Measurements from ENCODE around the gene RNF223.
"Not testable (repeated sequence)": the region's sequence is repeated elsewhere in the genome, so short reads cannot be mapped to it uniquely, and the experiment has no call there.

RNF223 gene

GRCh38 chr1:1066403-1067283, 7.5 kb downstream of the RNF223 start:
- ChIA-PET POLR2A (no interaction called here), CTCF (no interaction called here)
- Histone ChIP-seq H3K9me3 (ENCODE audit: control extremely low read depth in 1 of 5, control insufficient read depth in 4 of 5, insufficient read depth in 2 of 5, low read depth in 1 of 5, low read length in 4 of 5) (no peaks in the 10 kb centered on the region), H3K27ac (ENCODE audit: insufficient read depth in 1 of 2, low read depth in 1 of 2, low read length in 2 of 2, poor library complexity in 1 of 2, severe bottlenecking in 2 of 2) (no peak overlapping the region), H3K36me3 (ENCODE audit: control insufficient read depth in 4 of 4, insufficient read depth in 4 of 4, low read length in 3 of 4) (no peaks in the 10 kb centered on the region), H3K27me3 (replicated peaks in 2 of 5; ENCODE audit: control insufficient read depth in 4 of 5, insufficient read depth in 5 of 5, low read length in 4 of 5) (peaks cover 0 to 54% (median 10%) of the 10 kb centered on the region in 5 experiments), H3K4me3 (ENCODE audit: control insufficient read depth in 1 of 7, extremely low read depth in 1 of 7, insufficient read depth in 4 of 7, low read depth in 2 of 7, low read length in 6 of 7) (no peak overlapping the region), H3K4me1 (ENCODE audit: control extremely low read depth in 1 of 4, control insufficient read depth in 4 of 4, insufficient read depth in 4 of 4, low read length in 3 of 4) (peaks cover 0 to 46% (median 40%) of the 10 kb centered on the region in 4 experiments)
- 87% methylated on average over 25 of the region's 27 CpGs for WGBS (ENCODE audit: insufficient coverage)
- DNase-seq = peak in 1 of 3 donors; percentile 25

DNA sequence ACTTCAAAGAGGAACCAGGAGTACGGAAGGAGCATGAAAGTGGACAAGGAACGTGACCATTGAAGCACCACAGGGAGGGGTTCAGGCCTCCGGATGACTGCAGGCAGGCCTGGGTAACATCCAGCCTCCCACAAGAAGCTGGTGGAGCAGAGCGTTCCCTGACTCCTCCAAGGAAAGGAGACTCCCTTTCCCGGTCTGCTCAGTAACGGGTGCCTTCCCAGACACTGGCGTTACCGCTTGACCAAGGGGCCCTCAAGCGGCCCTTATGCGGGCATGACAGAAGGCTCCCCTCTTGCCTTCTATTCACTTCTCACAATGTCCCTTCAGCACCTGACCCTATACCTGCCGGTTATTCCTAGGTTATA, 8.2 kb downstream of the RNF223 start:
- H3K27ac ChIP-seq (ENCODE audit: insufficient read depth in 1 of 2, low read depth in 1 of 2, low read length in 2 of 2, poor library complexity in 1 of 2, severe bottlenecking in 2 of 2); H3K36me3 ChIP-seq (ENCODE audit: control insufficient read depth in 4 of 4, insufficient read depth in 4 of 4, low read length in 3 of 4); POLR2A ChIA-PET; H3K4me3 ChIP-seq (ENCODE audit: control insufficient read depth in 1 of 7, extremely low read depth in 1 of 7, insufficient read depth in 4 of 7, low read depth in 2 of 7, low read length in 6 of 7); H3K9me3 ChIP-seq (ENCODE audit: control extremely low read depth in 1 of 5, control insufficient read depth in 4 of 5, insufficient read depth in 2 of 5, low read depth in 1 of 5, low read length in 4 of 5); CTCF ChIA-PET; DNase-seq: not testable (repeated sequence)
- WGBS (ENCODE audit: insufficient coverage) = 72% methylated on average over 8 of the region's 11 CpGs
- Histone ChIP-seq H3K27me3 (replicated peaks in 2 of 5; ENCODE audit: control insufficient read depth in 4 of 5, insufficient read depth in 5 of 5, low read length in 4 of 5) (peaks cover 0 to 61% (median 14%) of the 10 kb centered on the region in 5 experiments), H3K4me1 (ENCODE audit: control extremely low read depth in 1 of 4, control insufficient read depth in 4 of 4, insufficient read depth in 4 of 4, low read length in 3 of 4) (peaks cover 0 to 46% (median 41%) of the 10 kb centered on the region in 4 experiments)

DNA sequence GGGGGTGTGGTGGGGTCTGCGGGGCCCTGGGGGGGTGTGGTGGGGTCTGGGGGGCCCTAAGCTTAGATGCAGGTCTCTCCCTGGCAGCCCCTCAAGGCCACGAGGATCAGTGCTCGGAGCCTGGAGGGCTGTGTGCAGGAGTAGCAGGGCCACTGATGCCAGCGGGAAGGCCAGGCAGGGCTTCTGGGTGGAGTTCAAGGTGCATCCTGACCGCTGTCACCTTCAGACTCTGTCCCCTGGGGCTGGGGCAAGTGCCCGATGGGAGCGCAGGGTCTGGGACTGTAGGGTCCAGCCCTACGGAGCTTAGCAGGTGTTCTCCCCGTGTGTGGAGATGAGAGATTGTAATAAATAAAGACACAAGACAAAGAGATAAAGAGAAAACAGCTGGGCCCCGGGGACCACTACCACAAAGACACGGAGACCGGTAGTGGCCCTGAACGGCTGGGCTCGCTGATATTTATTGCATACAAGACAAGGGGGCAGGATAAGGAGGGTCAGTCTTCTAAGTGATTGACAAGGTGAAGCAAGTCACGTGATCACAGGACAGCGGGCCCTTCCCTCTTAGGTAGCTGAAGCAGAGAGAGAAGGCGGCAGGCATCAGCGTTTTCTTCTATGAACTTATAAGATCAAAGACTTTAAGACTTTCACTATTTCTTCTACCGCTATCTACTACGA, 8.7 kb downstream of the RNF223 start:
- ChIA-PET CTCF (interaction anchor here (1.7 kb wide), 1 partner anchor 33 kb away, joined by 12 read pairs; no protein-coding TSS in a partner anchor), POLR2A (interaction anchor here (0.7 kb wide), 1 partner anchor 93 kb away, joined by 4 read pairs; no protein-coding TSS in a partner anchor)
- H3K27me3 ChIP-seq (replicated peaks in 2 of 5; ENCODE audit: control insufficient read depth in 4 of 5, insufficient read depth in 5 of 5, low read length in 4 of 5) = peaks cover 0 to 64% (median 16%) of the 10 kb centered on the region in 5 experiments
- no peaks in the 10 kb centered on the region for H3K36me3 ChIP-seq (ENCODE audit: control insufficient read depth in 4 of 4, insufficient read depth in 4 of 4, low read length in 3 of 4)
- peaks cover 0 to 44% (median 41%) of the 10 kb centered on the region in 4 experiments for H3K4me1 ChIP-seq (ENCODE audit: control extremely low read depth in 1 of 4, control insufficient read depth in 4 of 4, insufficient read depth in 4 of 4, low read length in 3 of 4)
- no peak overlapping the region for H3K4me3 ChIP-seq (ENCODE audit: control insufficient read depth in 1 of 7, extremely low read depth in 1 of 7, insufficient read depth in 4 of 7, low read depth in 2 of 7, low read length in 6 of 7)
- H3K9me3 ChIP-seq (ENCODE audit: control extremely low read depth in 1 of 5, control insufficient read depth in 4 of 5, insufficient read depth in 2 of 5, low read depth in 1 of 5, low read length in 4 of 5) = no peaks in the 10 kb centered on the region
- H3K27ac ChIP-seq (ENCODE audit: insufficient read depth in 1 of 2, low read depth in 1 of 2, low read length in 2 of 2, poor library complexity in 1 of 2, severe bottlenecking in 2 of 2) = no peak overlapping the region
- 67% methylated on average over 15 of the region's 20 CpGs for WGBS (ENCODE audit: insufficient coverage)
- DNase-seq = no peak

- Histone ChIP-seq H3K9me3 (ENCODE audit: control extremely low read depth in 1 of 5, control insufficient read depth in 4 of 5, insufficient read depth in 2 of 5, low read depth in 1 of 5, low read length in 4 of 5) (no peaks in the 10 kb centered on the region), H3K27me3 (replicated peaks in 2 of 5; ENCODE audit: control insufficient read depth in 4 of 5, insufficient read depth in 5 of 5, low read length in 4 of 5) (peaks cover 0 to 62% (median 19%) of the 10 kb centered on the region in 5 experiments), H3K27ac (ENCODE audit: insufficient read depth in 1 of 2, low read depth in 1 of 2, low read length in 2 of 2, poor library complexity in 1 of 2, severe bottlenecking in 2 of 2) (peak overlapping the region in 1 of 2 experiments; percentile 75), H3K4me3 (ENCODE audit: control insufficient read depth in 1 of 7, extremely low read depth in 1 of 7, insufficient read depth in 4 of 7, low read depth in 2 of 7, low read length in 6 of 7) (peak overlapping the region in 3 of 7 experiments; percentile 46 to 66 (median 51)), H3K36me3 (ENCODE audit: control insufficient read depth in 4 of 4, insufficient read depth in 4 of 4, low read length in 3 of 4) (no peaks in the 10 kb centered on the region), H3K4me1 (ENCODE audit: control extremely low read depth in 1 of 4, control insufficient read depth in 4 of 4, insufficient read depth in 4 of 4, low read length in 3 of 4) (peaks cover 0 to 44% (median 42%) of the 10 kb centered on the region in 4 experiments)
- CTCF ChIA-PET = interaction anchor here (0.8 to 3.4 kb wide), 15 partner anchors 9 to 162 kb away, joined by 3 to 26 read pairs (median 4); no protein-coding TSS in a partner anchor
- WGBS (ENCODE audit: insufficient coverage) = 5% methylated on average over 37 of the region's 50 CpGs
- POLR2A ChIA-PET = interaction anchor here (0.7 to 1.4 kb wide), 5 partner anchors 24 to 110 kb away, joined by 3 to 7 read pairs (median 4); partner anchors contain the start of genes C1orf159 and TTLL10
- DNase-seq = peak; percentile 97 to 99 (median 99)
These were observed 9.9 kb downstream of the RNF223 start for GRCh38 chr1:1063945-1064831.

DNA sequence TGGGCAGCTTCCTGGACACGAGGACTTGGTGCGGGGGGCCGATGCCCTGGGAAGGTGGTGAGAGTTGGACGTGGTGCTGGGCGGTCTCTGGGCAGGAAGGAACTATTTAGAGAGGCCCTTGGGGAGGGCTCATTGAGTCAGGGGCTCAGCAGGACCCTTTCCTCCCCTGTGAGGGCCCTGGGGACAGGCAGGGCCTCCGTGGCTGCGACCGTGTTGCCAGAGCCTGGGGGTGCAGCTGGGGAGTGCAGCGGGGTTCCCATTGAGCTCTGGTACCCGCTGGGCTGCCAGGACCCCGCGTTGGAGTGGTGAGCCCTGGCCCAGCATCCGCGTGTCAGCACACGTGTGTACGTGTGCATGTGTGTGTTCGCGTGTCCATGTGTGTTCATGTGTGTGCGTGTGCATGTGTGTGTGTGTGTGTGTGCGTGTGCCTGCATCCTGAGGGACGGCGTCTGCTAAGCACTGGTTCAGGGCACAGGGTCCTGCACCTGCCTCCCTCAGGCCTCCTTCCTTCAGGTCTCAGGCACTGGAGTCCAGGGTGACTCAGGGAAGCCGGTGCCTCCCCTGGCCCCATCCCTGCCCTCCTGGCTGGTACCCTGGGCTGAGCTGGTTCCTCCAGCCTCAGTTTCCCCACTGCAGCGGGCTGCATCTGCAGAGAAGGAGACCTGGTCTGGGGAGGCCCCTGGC, 10.7 kb downstream of the RNF223 start:
- Histone ChIP-seq H3K4me3 (ENCODE audit: control insufficient read depth in 1 of 7, extremely low read depth in 1 of 7, insufficient read depth in 4 of 7, low read depth in 2 of 7, low read length in 6 of 7) (peak overlapping the region in 3 of 7 experiments; percentile 46 to 66 (median 51)), H3K36me3 (ENCODE audit: control insufficient read depth in 4 of 4, insufficient read depth in 4 of 4, low read length in 3 of 4) (no peaks in the 10 kb centered on the region), H3K27me3 (replicated peaks in 2 of 5; ENCODE audit: control insufficient read depth in 4 of 5, insufficient read depth in 5 of 5, low read length in 4 of 5) (peaks cover 0 to 69% (median 19%) of the 10 kb centered on the region in 5 experiments), H3K4me1 (ENCODE audit: control extremely low read depth in 1 of 4, control insufficient read depth in 4 of 4, insufficient read depth in 4 of 4, low read length in 3 of 4) (peaks cover 0 to 48% (median 44%) of the 10 kb centered on the region in 4 experiments), H3K27ac (ENCODE audit: insufficient read depth in 1 of 2, low read depth in 1 of 2, low read length in 2 of 2, poor library complexity in 1 of 2, severe bottlenecking in 2 of 2) (peak overlapping the region in 1 of 2 experiments; percentile 75), H3K9me3 (ENCODE audit: control extremely low read depth in 1 of 5, control insufficient read depth in 4 of 5, insufficient read depth in 2 of 5, low read depth in 1 of 5, low read length in 4 of 5) (no peaks in the 10 kb centered on the region)
- 50% methylated on average over 15 of the region's 24 CpGs for WGBS (ENCODE audit: insufficient coverage)
- POLR2A ChIA-PET = interaction anchor here (1.2 to 1.4 kb wide), 4 partner anchors 23 to 110 kb away, joined by 3 to 7 read pairs (median 5); partner anchors contain the start of genes C1orf159 and TTLL10
- DNase-seq = peak in 2 of 3 donors; percentile 61 to 75
- CTCF ChIA-PET = interaction anchor here (0.7 to 3.4 kb wide), 19 partner anchors 8 to 188 kb away, joined by 3 to 26 read pairs (median 4); partner anchors contain the start of gene PERM1
